Kidney (tissue), 14 donors: ENCODE data around the gene INF2. TPM values are rescaled to one million over a fixed set of nuclear protein-coding genes. Genes with fewer than 3 reads are reported as not detected.

Experiments
- DNase-seq, 5 donors: peaks; one replicate each; pipeline ENCODE4 v3.0.0-alpha.2; 2013 to 2020
- FAIRE-seq: peaks from 2 replicates; lab custom pipeline; 2012; peaks lifted over from hg19 to GRCh38; lab: Jason Lieb, UNC
- H3K27ac ChIP-seq, 2 donors: one replicate each; pipeline ENCODE4 v1.7.0; 2013; ENCODE audit warnings: low read depth in 2 of 2, low read length in 2 of 2, inconsistent platforms in 1 of 2
- H3K27me3 ChIP-seq: one replicate; pipeline ENCODE4 v1.7.1; 2013; ENCODE audit warnings: low read length, inconsistent platforms; ENCODE audit not compliant: control insufficient read depth, insufficient read depth
- H3K36me3 ChIP-seq, 3 donors: one replicate each; pipeline versions ENCODE4 v1.7.0 to v1.7.1; 2013; ENCODE audit warnings: low read length in 3 of 3, control low read depth in 1 of 3, inconsistent platforms in 1 of 3; ENCODE audit not compliant: insufficient read depth in 3 of 3, control insufficient read depth in 2 of 3
- H3K4me1 ChIP-seq, 3 donors: one replicate each; pipeline versions ENCODE4 v1.7.0 to v1.7.1; 2013; ENCODE audit warnings: low read length in 3 of 3, inconsistent platforms in 1 of 3, low read depth in 1 of 3; ENCODE audit not compliant: control insufficient read depth in 2 of 3, insufficient read depth in 2 of 3
- H3K4me3 ChIP-seq, 3 donors: one replicate each; pipeline versions ENCODE4 v1.7.0 to v1.8.1; 2013; ENCODE audit warnings: low read length in 3 of 3, control low read depth in 1 of 3, inconsistent platforms in 1 of 3
- H3K9ac ChIP-seq, 3 donors: one replicate each; pipeline versions ENCODE4 v1.7.0 to v1.7.1; 2013; ENCODE audit warnings: low read length in 3 of 3, control low read depth in 1 of 3, inconsistent platforms in 1 of 3
- H3K9me3 ChIP-seq, 3 donors: one replicate each; pipeline versions ENCODE4 v1.7.0 to v1.7.1; 2013; ENCODE audit warnings: low read length in 3 of 3, control low read depth in 1 of 3, inconsistent platforms in 1 of 3; ENCODE audit not compliant: control insufficient read depth in 2 of 3, insufficient read depth in 1 of 3
- intact Hi-C: fragments of 100-400 bp; cut with DNase I; formaldehyde crosslinking; loops from one replicate; pipeline ENCODE4 v1.11.1; 2022
- polyA plus RNA-seq: library from polyadenylated mRNA; stranded (reverse); fragments of 350-450 nt; fragmentation: Illumina TruSeq; extraction: RNeasy Lipid Tissue Mini Kit (QIAGEN cat#74804); gene quantifications from one replicate; pipeline ENCODE4 v1.2.3, GENCODE V29; 2014; ENCODE audit warnings: low read depth, low replicate concordance; ENCODE audit not compliant: insufficient read depth
- total RNA-seq: library from RNA; stranded (reverse); fragmentation: NEBNext Ultra II Directional; extraction: Animal tissue kit (Norgen Biotek cat#: 25700); gene quantifications from one replicate; pipeline ENCODE4 v1.2.1, GENCODE V29; 2021
- TF ChIP-seq, protein P1 (sequence below): IDR thresholded peaks from 3 replicates; pipeline ENCODE4 v1.5.1; 2012; ENCODE audit warnings: mild to moderate bottlenecking, moderate library complexity, borderline replicate concordance; ENCODE audit not compliant: insufficient read depth; ENCODE audit errors: extremely low read depth
- donor health status: control.
- donor health status: control.
- donor health status: control.
- donor health status: control.
- donor health status: control.
- donor health status: DM: yes; HTN: yes; CAD: no.
- donor health status: Normal renal cell carcinoma (clear cell type).

INF2 gene
- total and polyA plus RNA-seq, 2 donors from 2014 or later: 58.5 to 82.7 TPM

DNA sequence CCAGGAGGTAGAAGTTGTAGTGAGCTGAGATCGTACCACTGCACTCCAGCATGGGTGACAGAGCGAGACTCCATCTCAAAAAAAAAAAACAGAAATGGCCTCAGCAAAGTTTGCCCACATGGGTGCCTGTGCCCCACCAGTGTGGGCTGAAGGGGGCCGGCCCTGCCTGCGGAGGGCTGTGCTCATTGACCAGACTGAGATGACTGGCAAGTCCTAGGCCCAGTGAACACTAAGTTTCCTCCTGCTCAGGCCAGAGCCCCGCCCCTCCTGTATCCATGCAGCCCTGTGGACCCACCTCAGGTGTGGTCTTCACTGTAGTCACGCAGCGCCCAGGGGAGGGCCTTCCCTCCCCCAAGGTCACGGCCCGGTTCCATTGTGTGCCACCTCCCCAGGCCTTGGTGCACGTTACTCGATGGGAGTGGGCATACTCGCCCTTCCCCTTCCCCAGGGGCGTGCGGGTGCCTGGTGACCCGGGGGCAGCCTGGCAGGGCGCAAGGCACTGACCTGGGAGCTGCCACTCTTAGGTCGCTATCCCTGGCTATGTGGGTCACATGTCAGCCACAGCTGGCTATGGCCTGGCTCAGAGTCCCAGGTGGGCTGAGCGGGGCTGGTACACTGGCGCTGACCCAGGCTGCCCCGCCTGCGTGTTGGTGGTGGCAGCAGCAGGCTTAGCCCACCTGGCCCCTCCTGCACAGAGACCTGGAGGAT is 16.1 kb downstream of the INF2 start:
- Histone ChIP-seq H3K9ac (no peak overlapping the region), H3K9me3 (no peaks in the 10 kb centered on the region), H3K4me1 (no peaks in the 10 kb centered on the region), H3K36me3 (peaks cover 2 to 6% (median 5%) of the 10 kb centered on the region in 3 donors), H3K27me3 (no peaks in the 10 kb centered on the region), H3K4me3 (no peak overlapping the region), H3K27ac (no peak overlapping the region)
- FAIRE-seq (no peak), DNase-seq (no peak)
- intact Hi-C loops: no loop called here
- TF ChIP-seq, protein P1, sequence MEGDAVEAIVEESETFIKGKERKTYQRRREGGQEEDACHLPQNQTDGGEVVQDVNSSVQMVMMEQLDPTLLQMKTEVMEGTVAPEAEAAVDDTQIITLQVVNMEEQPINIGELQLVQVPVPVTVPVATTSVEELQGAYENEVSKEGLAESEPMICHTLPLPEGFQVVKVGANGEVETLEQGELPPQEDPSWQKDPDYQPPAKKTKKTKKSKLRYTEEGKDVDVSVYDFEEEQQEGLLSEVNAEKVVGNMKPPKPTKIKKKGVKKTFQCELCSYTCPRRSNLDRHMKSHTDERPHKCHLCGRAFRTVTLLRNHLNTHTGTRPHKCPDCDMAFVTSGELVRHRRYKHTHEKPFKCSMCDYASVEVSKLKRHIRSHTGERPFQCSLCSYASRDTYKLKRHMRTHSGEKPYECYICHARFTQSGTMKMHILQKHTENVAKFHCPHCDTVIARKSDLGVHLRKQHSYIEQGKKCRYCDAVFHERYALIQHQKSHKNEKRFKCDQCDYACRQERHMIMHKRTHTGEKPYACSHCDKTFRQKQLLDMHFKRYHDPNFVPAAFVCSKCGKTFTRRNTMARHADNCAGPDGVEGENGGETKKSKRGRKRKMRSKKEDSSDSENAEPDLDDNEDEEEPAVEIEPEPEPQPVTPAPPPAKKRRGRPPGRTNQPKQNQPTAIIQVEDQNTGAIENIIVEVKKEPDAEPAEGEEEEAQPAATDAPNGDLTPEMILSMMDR: no peak

DNA sequence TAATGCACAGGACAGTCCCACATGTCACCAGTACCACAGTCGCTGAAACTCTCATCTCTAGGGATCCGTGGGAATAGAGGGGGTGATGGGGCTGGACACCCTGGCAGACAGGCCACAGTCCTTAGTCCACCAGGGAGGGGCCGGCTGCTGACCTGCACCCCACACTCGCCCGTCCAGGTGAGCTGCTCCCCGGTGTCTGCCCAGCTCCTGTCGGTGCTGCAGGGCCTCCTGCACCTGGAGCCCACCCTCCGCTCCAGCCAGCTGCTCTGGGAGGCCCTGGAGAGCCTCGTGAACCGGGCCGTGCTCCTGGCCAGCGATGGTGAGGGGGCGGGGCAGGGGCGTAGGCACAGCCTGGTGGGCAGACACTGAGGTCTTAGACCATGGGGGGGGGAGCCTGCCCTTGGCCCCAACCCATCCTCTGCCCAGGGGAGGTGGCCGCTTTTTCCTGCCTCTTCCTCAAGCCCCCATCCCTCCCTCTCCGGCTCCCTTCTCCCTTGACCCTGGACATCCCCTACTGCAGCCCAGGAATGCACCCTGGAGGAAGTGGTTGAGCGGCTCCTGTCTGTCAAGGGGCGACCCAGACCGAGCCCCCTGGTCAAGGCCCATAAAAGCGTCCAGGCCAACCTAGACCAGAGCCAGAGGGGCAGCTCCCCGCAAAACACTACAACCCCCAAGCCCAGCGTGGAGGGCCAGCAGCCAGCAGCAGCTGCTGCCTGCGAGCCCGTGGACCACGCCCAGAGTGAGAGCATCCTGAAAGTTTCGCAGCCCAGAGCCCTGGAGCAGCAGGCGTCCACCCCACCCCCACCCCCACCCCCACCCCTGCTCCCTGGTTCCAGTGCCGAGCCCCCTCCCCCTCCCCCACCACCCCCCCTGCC is 17.6 kb downstream of the INF2 start:
- no peak for FAIRE-seq
- intact Hi-C loops: no loop called here
- Histone ChIP-seq H3K27me3 (no peaks in the 10 kb centered on the region), H3K9me3 (no peaks in the 10 kb centered on the region), H3K27ac (no peak overlapping the region), H3K36me3 (peaks cover 2 to 8% (median 7%) of the 10 kb centered on the region in 3 donors), H3K4me1 (no peaks in the 10 kb centered on the region), H3K9ac (no peak overlapping the region), H3K4me3 (no peak overlapping the region)
- peak in 2 of 5 donors; percentile 30 to 49 for DNase-seq
- TF ChIP-seq, protein P1: no peak

DNA sequence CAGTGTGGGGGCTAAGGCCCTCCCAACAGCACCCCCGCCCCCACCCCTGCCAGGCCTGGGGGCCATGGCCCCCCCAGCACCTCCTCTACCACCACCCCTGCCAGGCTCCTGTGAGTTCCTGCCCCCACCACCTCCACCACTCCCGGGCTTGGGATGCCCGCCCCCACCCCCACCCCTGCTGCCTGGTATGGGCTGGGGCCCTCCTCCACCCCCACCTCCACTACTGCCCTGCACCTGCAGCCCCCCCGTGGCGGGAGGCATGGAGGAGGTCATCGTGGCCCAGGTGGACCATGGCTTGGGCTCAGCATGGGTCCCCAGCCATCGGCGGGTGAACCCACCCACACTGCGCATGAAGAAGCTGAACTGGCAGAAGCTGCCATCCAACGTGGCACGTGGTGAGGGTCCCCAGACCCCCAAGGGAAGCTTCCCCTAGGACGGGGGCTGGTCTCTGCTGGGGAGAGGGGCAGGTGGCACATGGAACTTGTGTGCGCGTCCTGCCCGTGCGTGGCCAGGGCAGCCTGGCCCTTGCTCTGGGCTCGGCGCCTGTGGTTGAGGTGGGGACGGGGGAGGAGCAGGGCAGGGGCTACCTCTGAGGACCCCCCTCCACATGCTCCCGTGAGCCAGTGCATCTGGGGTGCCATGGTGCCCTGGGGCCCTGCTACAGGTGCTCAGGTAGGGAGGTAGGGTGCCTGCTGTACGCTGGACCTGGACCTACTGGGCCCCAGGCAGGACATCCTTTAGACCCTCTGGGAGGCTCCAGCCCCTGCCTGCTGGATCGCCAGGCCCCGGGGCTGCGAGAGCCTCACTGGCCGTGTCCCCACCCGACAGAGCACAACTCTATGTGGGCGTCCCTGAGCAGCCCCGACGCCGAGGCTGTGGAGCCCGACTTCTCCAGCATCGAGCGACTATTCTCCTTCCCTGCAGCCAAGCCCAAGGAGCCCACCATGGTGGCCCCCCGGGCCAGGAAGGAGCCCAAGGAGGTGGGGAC is 18.5 kb downstream of the INF2 start:
- intact Hi-C loops: no loop called here
- peaks cover 2 to 14% (median 7%) of the 10 kb centered on the region in 3 donors for H3K36me3 ChIP-seq

More for the DNA sequence above, 18.5 kb downstream of the INF2 start:
- no peak overlapping the region for H3K9ac ChIP-seq
- H3K4me1 ChIP-seq: no peaks in the 10 kb centered on the region
- TF ChIP-seq, protein P1: no peak
- DNase-seq (no peak), FAIRE-seq (no peak)
- H3K27ac ChIP-seq: no peak overlapping the region
- H3K9me3 ChIP-seq: no peaks in the 10 kb centered on the region
- H3K4me3 ChIP-seq: no peak overlapping the region
- no peaks in the 10 kb centered on the region for H3K27me3 ChIP-seq
